ENCODE data around the gene CPB2.

CPB2 gene

GRCh38 chr13:46116653-46117502, 12.0 kb upstream of the CPB2 start:
- H3K27ac ChIP-seq: no peak overlapping the region
- ChIA-PET POLR2A (ENCODE audit: low non-redundant PET) (no interaction called here), CTCF (no interaction called here)

GRCh38 chr13:46114613-46115012, 9.8 kb upstream of the CPB2 start:
- ChIA-PET CTCF (no interaction called here), POLR2A (ENCODE audit: low non-redundant PET) (no interaction called here)
- no peak for DNase-seq (ENCODE audit: low spot score)
- no peak for TF ChIP-seq CTCF (conservative IDR thresholded peaks at IDR 0.05; ENCODE audit: low read depth)
- no peak overlapping the region for H3K27ac ChIP-seq

More at GRCh38 chr13:46116653-46117502, 12.0 kb upstream of the CPB2 start:
- no peak for TF ChIP-seq CTCF (conservative IDR thresholded peaks at IDR 0.05; ENCODE audit: low read depth)
- DNase-seq (ENCODE audit: low spot score): no peak

GRCh38 chr13:46113596-46113995, 8.8 kb upstream of the CPB2 start:
- POLR2A ChIA-PET (ENCODE audit: low non-redundant PET): no interaction called here
- DNase-seq (ENCODE audit: low spot score): no peak
- CTCF ChIA-PET: no interaction called here
- H3K27ac ChIP-seq: no peak overlapping the region
- TF ChIP-seq CTCF (conservative IDR thresholded peaks at IDR 0.05; ENCODE audit: low read depth): no peak

GRCh38 chr13:46111151-46111550, 6.3 kb upstream of the CPB2 start:
- no peak for TF ChIP-seq CTCF (conservative IDR thresholded peaks at IDR 0.05; ENCODE audit: low read depth)
- H3K27ac ChIP-seq: no peak overlapping the region
- ChIA-PET CTCF (no interaction called here), POLR2A (ENCODE audit: low non-redundant PET) (no interaction called here)
- no peak for DNase-seq (ENCODE audit: low spot score)

- CTCF ChIA-PET: no interaction called here
- no peak for TF ChIP-seq CTCF (conservative IDR thresholded peaks at IDR 0.05; ENCODE audit: low read depth)
- DNase-seq (ENCODE audit: low spot score): no peak
- POLR2A ChIA-PET (ENCODE audit: low non-redundant PET): no interaction called here
- H3K27ac ChIP-seq: no peak overlapping the region
Observed at GRCh38 chr13:46109451-46109850, 4.6 kb upstream of the CPB2 start.

GRCh38 chr13:46106839-46107371, 2.1 kb upstream of the CPB2 start:
- DNase-seq (ENCODE audit: low spot score): peak; percentile 15
- TF ChIP-seq CTCF (conservative IDR thresholded peaks at IDR 0.05; ENCODE audit: low read depth): no peak
- POLR2A ChIA-PET (ENCODE audit: low non-redundant PET): no interaction called here
- CTCF ChIA-PET: interaction anchor here (0.5 kb wide), 1 partner anchor 9 kb away, joined by 4 read pairs; no protein-coding TSS in a partner anchor
- no peak overlapping the region for H3K27ac ChIP-seq

Data from RWPE1 (cell line).